Astrocyte of the spinal cord (primary cell): ENCODE measurements around the gene DTNB.
A peak's percentile ranks its signal among the peaks of the same experiment; 100 is the strongest.

Source experiments
- DNase-seq: peaks from one replicate; pipeline ENCODE4 v3.0.0; 2011; ENCODE audit warnings: low read depth, low spot score
- H3K4me3 ChIP-seq: 2 replicates; pipeline ENCODE4 v1.5.1; 2011; ENCODE audit warnings: low read depth, mild to moderate bottlenecking, low read length, moderate library complexity
- CTCF ChIP-seq: IDR thresholded peaks from 2 replicates; pipeline ENCODE4 v1.5.1; 2012; ENCODE audit warnings: low read depth, mild to moderate bottlenecking, low read length, inconsistent platforms
- in situ Hi-C: cut with HindIII; loops from 2 replicates; pipeline ENCODE4 v1.10.0; 2017; ENCODE audit warnings: low sequenced_read_pairs

The DTNB gene

GRCh38 chr2:25698752-25699151, 25.4 kb upstream of the DTNB start:
- no peak for TF ChIP-seq CTCF
- in situ Hi-C loops = no loop called here
- DNase-seq = peak; percentile 23

DNA sequence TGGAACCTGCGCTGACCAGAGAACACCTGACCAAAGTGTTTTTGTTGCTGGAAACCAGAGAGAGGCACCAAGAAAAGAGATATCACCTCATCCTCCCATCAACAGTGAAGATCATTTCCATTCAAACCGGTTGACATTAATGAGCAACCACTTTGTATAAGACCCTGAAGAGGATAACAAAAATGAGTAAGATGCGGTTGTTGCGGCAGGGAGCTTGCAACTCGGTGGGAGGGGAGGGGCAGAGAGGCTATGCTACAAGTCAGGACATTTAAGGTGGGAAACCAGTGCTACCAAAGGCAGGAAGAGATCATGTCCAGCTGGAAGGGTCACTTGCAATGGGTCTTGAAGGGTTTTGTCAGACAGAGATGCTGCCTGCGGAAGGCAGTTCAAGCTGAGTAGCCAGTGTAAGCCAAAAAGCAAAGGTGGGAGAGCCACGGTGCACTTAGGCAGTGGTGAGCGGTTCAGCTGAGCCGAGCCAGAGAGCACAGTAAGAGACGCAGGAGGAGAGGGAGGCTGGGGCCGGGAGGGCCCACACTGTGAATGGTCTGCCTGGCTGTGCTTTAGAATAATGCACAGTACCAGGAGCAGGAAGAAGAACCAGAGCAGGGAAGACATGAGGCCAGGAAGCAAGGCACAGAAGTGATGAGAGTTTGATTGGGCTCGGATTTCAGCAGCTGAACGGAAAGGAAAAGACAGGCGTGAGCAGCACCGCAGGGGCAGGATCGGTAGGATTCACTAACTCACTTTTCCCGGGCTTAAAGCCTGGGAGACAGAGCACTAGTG, 24.4 kb upstream of the DTNB start:
- DNase-seq = peak; percentile 17
- TF ChIP-seq CTCF = no peak

More at GRCh38 chr2:25698752-25699151, 25.4 kb upstream of the DTNB start:
- H3K4me3 ChIP-seq = no peak overlapping the region

DNA sequence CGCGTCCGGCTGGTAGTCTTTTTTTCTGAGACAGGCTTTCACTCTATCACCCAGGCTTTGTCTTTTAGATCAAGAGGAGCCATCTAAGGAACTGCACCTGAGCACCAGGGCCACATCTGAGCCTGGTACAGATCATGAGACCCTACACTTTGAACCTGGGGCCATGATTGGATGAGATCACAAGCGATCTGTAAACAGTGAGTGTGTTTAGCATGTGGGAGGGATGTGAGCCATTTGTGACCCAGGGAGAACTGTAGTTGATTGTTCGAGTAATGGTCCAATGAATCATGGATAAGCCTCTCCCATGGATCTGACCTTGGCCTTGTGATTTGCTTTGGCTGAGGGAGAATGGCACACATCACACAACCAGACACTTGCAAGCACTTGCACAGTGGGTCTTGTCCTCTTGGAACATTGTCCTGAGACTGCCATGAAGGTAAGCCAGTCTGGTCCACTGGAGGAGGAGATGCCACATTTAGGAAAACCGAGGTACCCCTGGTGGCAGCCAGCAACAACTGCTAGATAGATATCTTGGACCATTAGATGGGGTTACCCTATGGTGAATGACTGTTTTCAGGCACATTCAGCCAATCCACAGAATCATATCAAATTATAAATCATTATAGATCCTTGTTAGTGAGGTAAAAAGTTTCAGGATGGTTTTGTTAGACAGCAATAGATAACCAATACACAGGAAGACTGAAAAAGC, 19.5 kb upstream of the DTNB start:
- no peak overlapping the region for H3K4me3 ChIP-seq
- in situ Hi-C loops = no loop called here

More for the DNA sequence above, 24.4 kb upstream of the DTNB start:
- H3K4me3 ChIP-seq = no peak overlapping the region
- in situ Hi-C loops = no loop called here

DNA sequence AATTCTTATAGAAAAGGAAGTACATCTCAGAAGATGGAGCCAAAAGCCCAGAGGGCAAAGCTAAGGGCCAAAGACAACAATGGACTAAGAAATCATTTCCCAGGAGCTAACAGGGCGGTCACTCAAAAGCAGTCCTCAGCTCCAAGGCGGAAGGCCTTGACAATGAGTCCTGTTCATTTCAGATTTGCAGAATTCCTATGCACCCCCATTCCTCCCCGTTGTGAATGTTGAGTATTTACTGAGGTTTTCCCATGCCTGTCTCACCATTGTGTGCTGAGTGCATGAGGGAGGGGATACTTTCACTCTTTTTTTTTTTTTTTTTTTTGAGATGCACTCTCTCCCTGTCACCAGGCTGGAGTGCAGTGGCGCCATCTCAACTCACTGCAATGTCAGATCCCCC, 18.8 kb upstream of the DTNB start:
- H3K4me3 ChIP-seq = no peak overlapping the region
- no peak for TF ChIP-seq CTCF
- in situ Hi-C loops = no loop called here
- DNase-seq = no peak

More for the DNA sequence above, 19.5 kb upstream of the DTNB start:
- no peak for DNase-seq
- TF ChIP-seq CTCF = peak; percentile 8

GRCh38 chr2:25690058-25690457, 16.7 kb upstream of the DTNB start:
- TF ChIP-seq CTCF = no peak
- in situ Hi-C loops = no loop called here
- no peak for DNase-seq
- H3K4me3 ChIP-seq = no peak overlapping the region

- no peak for DNase-seq
- in situ Hi-C loops = no loop called here
- TF ChIP-seq CTCF = no peak
- no peak overlapping the region for H3K4me3 ChIP-seq
Observed at GRCh38 chr2:25688236-25688635, 14.9 kb upstream of the DTNB start.
